NCI-H2196 treated with DMSO at 0.1 percent for 48 hours (cell line): ENCODE measurements around the gene THOC3.
"Not testable (repeated sequence)": the region's sequence is repeated elsewhere in the genome, so short reads cannot be mapped to it uniquely, and the experiment has no call there.

Experiments used
- DNase-seq: peaks from one replicate; lab custom pipeline; 2025; ENCODE audit not compliant: unreplicated experiment; lab: John Stamatoyannopoulos, UW

Gene THOC3

DNA sequence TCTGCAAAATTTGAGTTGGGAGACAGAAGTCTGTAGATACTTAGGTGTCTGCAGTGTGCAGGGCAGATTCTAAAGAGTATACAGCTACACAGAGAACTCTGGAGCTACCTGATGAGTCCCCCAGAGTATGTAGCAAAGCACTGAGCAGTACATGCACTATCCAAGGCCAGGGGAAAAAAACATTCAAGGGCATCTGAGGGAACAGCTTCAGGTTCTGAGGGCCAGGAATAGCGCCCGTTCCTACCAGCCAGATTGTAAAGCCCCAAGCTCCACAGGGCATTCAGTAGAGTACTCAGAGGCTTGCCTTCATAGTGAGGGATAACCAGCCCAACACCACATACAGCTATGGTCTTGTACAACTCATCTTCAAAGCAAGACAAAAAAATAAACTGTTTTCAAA lies 27.5 kb downstream of the THOC3 start:
- not testable (repeated sequence) for DNase-seq

DNA sequence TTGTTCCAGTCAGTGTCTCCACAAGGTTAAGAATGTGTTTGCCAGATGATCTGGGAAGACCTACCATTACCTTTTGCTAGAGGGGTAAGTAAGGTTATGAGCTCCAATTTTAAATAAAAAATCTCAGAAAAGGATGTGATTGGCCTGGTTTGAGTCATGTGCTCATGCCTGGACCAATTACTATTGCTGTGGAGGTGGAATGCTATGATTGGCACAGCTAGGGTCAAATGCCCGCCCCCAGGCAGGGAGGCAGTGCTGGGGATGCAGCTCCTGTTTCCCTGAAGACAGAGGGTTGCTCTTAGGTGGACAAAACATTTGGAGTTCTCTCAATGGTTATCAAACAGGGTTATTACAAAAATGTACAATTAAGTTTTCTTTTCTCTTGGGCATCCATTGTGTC lies 29.6 kb downstream of the THOC3 start:
- DNase-seq, result not testable (repeated sequence)

DNA sequence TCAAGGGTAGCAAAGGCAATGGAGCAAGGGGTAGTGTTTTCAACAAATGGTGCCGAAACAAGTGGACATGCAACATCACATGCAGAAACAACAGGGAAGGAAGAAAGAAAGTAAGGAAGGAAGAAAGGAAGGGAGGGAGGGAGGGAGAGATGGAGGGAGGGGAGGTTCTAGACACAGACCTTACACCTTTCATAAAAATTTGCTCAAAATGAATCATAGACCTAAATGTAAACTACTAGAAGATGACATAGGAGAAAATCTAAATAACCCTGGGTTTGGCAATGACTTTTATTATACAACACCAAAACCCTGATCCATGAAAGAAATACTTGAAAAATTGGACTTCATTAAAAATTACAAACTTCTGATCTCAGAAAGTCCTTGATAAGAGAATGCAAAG lies 39.4 kb downstream of the THOC3 start:
- not testable (repeated sequence) for DNase-seq

DNA sequence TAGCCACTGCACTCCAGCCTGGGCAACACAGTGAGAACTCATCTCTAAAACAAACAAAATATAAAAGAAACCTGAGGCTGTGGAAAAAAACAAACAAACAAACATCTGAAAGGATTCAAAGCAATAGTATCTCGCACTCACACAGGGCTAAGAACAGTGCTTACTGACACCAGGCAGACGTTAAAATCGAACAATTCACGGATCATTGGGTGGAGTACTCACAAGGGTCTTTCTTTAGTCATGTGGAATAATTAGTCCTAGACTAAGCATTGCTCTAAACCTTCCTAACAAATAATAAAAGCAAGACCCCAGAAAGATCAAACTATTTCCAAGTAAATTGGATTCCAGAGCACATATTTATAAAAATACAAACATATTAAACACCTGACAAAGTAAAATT lies 43.0 kb downstream of the THOC3 start:
- not testable (repeated sequence) for DNase-seq

DNA sequence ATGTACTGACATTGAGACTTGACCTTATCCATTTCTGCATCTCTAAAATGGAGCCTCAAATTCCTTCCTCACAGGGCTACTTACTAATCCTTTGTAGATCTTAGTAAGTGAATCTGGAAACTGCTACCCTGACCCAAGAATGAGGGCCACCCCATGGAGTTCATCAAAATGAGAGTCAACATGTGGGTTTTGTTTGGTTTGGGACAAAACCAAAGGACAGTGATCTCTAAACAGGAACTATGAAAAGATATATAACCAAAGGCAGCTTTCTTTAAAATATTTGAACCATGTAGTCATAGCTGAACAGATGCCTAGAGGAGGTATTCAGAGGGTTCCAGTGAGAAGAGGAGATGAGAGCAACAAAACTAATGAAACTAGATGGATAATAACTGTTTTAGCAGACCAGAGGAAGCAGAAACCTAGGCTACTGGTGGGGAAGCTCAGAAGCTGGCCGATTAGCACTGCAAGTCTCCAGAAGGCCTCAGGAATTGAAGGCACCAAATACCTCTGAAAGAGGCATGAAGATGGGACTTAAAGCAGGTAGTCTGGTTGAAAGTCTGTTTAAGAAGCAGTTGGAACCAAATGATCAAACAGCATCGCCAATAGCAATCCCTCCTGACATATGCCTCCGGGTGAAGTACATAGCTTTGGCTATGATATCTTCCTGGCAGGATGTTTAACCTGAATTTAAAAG lies 45.8 kb downstream of the THOC3 start:
- no peak for DNase-seq

DNA sequence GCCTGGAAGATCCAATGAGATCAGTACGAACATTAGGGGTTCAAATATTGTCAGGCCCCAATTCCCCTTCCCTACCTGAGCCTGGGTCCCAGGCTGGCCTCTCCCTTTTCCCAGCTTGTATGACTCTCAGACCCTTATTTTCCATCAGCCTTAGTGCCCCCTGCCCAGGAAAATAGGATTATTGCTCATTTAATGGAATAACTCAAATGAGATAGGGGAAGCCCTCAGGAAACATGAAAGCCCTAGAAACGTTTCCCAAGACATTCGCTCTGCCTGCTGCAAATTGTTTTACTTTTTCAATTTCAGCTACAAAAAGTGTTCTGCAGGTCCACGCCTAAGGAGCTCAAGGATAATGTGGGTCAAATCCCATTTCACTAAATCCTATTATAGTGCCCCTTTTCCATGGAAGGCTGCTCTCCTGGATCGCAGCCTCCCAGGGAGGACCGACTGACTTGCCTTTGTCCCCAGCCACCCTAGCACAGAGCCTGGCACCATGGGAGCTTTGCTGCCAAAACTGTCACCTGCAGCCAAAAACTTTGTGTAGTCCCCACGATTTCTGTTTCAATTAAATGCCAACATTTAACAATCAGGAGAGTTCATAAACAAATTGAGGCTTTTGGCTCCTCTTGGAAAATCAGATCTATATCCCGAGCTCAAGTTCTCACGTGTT lies 46.9 kb downstream of the THOC3 start:
- DNase-seq, result no peak

DNA sequence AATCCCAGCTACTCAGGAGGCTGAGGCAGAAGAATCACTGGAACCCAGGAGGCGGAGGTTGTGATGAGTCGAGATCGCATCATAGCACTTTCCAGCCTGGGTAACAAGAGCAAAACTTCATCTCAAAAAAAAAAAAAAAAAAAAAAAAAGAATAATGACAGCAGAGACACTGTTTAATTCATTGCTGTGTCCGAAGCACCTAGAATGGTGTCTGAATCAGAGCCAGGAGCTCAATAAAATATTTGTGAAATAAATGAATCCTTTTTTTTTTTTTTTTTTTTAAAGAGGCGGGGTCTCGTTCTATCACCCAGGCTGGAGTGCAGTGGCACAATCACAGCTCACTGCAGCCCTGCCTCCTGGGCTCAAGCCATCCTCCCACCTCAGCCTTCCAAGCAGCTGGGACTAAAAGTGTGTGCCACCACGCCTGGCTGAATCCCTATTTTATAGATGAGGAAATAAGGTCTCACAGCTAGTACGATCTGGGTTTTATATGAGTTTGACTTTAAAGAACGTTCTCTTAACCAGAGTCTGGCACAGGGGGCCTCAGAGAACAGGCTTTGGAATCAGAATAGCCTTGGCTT lies 47.8 kb downstream of the THOC3 start:
- no peak for DNase-seq

DNA sequence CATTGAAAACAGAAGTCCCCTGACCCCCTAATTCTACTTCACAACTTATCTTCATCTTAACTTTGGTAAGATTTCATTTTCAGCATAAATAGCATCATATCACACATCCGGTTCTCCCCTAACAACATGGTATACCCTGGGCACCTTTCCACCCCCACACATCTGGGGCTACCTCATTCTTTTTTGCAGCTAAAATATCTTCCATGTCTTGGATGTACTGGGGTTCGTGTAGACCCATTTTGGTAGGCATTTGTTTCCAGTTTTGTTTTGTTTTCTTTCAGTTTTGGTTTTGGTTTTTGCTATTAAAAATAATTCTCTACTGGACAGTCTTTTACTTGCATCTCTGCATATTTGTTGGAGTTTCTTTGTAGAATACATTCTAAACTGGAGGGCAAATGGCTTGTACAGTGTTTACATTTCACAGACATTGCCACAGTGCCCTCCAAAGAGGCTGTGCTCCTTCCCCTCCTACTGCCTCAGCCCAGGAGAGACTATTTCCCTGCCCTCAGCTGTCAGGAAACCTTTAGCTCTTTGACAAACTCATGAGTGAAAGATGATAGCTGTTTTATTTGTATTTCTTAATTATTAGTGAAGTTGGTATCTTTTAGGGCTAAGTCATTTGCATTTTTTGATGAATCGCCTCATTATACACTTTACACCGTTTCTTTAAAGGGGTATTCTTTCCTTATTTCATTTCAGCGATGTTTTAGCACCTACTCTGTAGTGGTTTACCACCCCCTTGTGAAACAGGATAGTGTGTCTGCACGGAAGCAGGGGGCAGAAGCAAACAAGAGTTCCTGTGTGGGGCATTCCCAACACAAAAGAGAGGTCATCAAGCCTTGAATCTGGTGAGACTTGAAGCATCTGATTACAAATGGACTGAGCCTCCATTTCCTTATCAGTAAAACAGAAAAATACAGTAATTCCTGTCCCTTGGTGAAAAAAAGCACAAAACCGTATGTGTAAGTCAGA lies 52.8 kb downstream of the THOC3 start:
- DNase-seq, result not testable (repeated sequence)

DNA sequence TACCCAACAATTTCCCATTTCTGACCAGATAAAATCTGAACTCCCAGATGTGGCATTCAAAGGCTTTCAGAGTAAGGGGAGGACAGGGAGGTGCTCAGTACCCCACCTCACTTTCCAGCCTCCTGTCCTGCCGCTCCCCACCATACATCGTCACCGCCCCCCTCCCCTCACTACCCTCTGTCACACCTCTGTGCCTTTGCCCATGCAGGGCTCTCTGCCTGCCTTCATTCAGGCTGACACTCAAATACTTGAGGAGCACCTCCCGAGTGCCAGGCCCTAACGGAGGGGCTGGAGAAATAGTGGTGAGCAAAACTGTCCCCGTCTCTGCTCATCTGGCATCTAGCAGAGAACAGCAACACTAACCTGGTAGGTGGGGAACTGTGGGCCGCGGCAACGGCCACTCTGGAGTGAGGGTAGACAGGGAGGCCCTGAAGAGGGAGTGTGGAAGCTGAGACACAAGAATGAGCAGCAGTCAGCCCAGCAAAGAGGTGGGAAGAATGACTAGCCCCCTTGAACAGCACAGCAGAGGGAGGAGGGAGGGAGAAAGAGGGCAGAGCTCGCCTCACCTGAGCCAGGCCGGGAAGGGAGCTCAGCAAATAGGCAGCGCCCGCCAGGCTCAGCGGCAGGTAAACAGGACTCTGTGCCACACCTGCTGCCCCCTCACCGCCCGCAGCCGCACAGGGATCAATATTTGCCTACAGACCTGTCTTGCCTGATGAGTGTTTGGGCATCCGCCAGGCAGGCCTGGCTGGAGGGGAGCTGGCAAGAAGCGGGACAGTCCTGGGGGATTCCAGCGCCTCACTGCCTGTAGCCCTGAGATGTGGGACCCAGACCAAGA lies 54.1 kb downstream of the THOC3 start:
- not testable (repeated sequence) for DNase-seq

DNA sequence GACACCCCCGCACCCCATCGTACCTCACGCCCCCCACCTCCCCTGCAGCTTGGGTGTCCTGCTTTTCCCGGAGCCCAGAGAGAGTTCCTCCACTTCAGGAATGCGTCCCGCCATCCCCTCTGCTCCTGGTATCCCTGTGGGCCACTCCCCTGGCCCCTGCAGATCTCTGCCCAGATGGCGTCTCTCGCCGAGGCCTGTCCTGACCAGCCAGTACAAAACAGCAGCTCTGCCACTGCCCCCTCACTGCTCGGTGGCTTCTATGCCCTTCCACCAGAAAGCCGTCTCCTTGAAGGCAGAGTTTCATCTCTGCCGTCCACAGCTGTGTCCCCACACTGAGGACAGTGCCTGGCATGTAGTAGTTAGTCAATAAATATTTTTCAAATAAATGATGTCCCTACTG lies 58.0 kb downstream of the THOC3 start:
- DNase-seq, result not testable (repeated sequence)
